Neural progenitor cell (in vitro differentiated cells): ENCODE data around the gene BRD4.

Experiments
- EZH2phosphoT487 ChIP-seq: fragments of 200-600 bp; sonication (generic); IDR thresholded peaks from 2 replicates; pipeline ENCODE4 v1.6.1; 2017; ENCODE audit warnings: antibody characterized with exemption
- TF ChIP-seq, protein P1 (sequence below): fragments of 200-600 bp; sonication (generic); IDR thresholded peaks from 2 replicates; pipeline ENCODE4 v1.5.1; 2017; ENCODE audit warnings: antibody characterized with exemption, mild to moderate bottlenecking

DNA sequence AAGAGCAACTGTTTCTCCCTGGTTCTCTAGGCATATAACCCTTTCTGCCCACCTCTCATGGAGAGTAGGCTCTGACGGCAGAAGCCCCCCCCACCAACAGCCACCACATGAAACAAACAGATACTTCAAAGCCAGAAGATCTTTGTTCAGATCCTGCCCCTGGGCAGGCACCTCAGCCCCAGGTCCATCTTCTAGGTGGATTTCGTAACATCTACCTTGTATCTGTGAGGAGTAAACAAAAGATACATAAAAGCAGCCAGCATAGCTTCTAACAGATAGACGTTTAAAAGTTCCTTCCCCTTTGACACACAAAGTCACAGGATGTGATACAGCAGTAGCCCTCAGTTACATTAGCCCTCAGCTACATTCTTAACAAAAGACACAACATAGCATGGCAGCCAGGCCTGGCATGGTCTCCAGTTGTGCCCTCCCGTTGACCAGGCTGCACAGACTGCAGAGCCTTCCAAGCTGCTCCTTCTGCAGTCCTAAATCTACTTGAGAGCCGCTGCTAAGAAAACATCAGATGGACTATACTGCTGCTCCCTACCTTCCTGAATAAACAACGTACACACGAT is 35.4 kb downstream of the BRD4 start:
- TF ChIP-seq EZH2phosphoT487: no peak
- TF ChIP-seq, protein P1, sequence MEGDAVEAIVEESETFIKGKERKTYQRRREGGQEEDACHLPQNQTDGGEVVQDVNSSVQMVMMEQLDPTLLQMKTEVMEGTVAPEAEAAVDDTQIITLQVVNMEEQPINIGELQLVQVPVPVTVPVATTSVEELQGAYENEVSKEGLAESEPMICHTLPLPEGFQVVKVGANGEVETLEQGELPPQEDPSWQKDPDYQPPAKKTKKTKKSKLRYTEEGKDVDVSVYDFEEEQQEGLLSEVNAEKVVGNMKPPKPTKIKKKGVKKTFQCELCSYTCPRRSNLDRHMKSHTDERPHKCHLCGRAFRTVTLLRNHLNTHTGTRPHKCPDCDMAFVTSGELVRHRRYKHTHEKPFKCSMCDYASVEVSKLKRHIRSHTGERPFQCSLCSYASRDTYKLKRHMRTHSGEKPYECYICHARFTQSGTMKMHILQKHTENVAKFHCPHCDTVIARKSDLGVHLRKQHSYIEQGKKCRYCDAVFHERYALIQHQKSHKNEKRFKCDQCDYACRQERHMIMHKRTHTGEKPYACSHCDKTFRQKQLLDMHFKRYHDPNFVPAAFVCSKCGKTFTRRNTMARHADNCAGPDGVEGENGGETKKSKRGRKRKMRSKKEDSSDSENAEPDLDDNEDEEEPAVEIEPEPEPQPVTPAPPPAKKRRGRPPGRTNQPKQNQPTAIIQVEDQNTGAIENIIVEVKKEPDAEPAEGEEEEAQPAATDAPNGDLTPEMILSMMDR: no peak
